Panc1 (cell line): ENCODE measurements around the gene SRGAP2B.
"Not testable (repeated sequence)": the region's sequence is repeated elsewhere in the genome, so short reads cannot be mapped to it uniquely, and the experiment has no call there.

ENCODE experiments used
- POLR2AphosphoS5 ChIP-seq: IDR thresholded peaks from 2 replicates; pipeline ENCODE4 v1.6.1; 2012; ENCODE audit warnings: mild to moderate bottlenecking, low read depth, low read length, moderate library complexity
- SIN3A ChIP-seq: IDR thresholded peaks from 2 replicates; pipeline ENCODE4 v1.6.1; 2012; ENCODE audit warnings: low read depth, mild to moderate bottlenecking, low read length, moderate library complexity, borderline replicate concordance; ENCODE audit not compliant: insufficient read depth
- TCF7L2 ChIP-seq: IDR thresholded peaks from 2 replicates; pipeline ENCODE4 v1.6.1; 2011; ENCODE audit warnings: mild to moderate bottlenecking, low read depth, low read length, inconsistent platforms
- TF ChIP-seq, protein P1 (sequence below): fragments of 450-650 bp; IDR thresholded peaks from 2 replicates; pipeline ENCODE4 v1.5.1; 2017; ENCODE audit warnings: mild to moderate bottlenecking
- TF ChIP-seq, protein P2 (sequence below), 2 experiments: IDR thresholded peaks; 2 replicates each; pipeline ENCODE4 v1.6.1; 2011 to 2012; ENCODE audit warnings: low read depth in 2 of 2, control low read depth in 1 of 2, low read length in 1 of 2, mild to moderate bottlenecking in 1 of 2, moderate library complexity in 1 of 2; ENCODE audit not compliant: insufficient read depth in 1 of 2

DNA sequence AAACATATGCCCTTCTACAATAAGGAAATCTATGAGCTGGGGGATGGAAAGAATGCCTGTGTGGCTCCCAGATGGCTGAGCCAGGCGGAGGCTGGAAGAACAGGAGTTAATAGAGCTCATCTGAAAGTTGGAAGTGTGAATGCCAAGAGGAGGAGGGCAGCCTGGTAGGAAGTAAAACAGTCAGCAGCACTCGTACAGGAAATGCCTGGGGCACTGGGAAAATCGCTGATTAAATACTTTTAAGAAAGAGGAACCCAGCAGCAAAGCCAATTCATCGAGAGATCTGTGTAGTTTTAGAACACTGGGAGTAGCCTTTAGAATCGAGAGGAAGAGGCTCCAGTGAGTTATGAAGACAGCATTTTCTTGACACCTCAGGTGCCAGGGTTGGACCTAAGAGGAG lies 171.5 kb downstream of the SRGAP2B start:
- TF ChIP-seq, protein P1, sequence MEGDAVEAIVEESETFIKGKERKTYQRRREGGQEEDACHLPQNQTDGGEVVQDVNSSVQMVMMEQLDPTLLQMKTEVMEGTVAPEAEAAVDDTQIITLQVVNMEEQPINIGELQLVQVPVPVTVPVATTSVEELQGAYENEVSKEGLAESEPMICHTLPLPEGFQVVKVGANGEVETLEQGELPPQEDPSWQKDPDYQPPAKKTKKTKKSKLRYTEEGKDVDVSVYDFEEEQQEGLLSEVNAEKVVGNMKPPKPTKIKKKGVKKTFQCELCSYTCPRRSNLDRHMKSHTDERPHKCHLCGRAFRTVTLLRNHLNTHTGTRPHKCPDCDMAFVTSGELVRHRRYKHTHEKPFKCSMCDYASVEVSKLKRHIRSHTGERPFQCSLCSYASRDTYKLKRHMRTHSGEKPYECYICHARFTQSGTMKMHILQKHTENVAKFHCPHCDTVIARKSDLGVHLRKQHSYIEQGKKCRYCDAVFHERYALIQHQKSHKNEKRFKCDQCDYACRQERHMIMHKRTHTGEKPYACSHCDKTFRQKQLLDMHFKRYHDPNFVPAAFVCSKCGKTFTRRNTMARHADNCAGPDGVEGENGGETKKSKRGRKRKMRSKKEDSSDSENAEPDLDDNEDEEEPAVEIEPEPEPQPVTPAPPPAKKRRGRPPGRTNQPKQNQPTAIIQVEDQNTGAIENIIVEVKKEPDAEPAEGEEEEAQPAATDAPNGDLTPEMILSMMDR = not testable (repeated sequence)
- not testable (repeated sequence) for TF ChIP-seq POLR2AphosphoS5, SIN3A, TCF7L2
- TF ChIP-seq, protein P2, sequence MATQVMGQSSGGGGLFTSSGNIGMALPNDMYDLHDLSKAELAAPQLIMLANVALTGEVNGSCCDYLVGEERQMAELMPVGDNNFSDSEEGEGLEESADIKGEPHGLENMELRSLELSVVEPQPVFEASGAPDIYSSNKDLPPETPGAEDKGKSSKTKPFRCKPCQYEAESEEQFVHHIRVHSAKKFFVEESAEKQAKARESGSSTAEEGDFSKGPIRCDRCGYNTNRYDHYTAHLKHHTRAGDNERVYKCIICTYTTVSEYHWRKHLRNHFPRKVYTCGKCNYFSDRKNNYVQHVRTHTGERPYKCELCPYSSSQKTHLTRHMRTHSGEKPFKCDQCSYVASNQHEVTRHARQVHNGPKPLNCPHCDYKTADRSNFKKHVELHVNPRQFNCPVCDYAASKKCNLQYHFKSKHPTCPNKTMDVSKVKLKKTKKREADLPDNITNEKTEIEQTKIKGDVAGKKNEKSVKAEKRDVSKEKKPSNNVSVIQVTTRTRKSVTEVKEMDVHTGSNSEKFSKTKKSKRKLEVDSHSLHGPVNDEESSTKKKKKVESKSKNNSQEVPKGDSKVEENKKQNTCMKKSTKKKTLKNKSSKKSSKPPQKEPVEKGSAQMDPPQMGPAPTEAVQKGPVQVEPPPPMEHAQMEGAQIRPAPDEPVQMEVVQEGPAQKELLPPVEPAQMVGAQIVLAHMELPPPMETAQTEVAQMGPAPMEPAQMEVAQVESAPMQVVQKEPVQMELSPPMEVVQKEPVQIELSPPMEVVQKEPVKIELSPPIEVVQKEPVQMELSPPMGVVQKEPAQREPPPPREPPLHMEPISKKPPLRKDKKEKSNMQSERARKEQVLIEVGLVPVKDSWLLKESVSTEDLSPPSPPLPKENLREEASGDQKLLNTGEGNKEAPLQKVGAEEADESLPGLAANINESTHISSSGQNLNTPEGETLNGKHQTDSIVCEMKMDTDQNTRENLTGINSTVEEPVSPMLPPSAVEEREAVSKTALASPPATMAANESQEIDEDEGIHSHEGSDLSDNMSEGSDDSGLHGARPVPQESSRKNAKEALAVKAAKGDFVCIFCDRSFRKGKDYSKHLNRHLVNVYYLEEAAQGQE (IDR thresholded peaks at IDR 0.05; ENCODE audit: insufficient read depth in 1 of 2, low read depth in 2 of 2, low read length in 1 of 2) = not testable (repeated sequence)
